Ramos (cell line): Measurements from ENCODE around the gene LRRC19.

Source experiments
- in situ Hi-C: fragments of 300-500 bp; cut with MboI; formaldehyde crosslinking; loops from one replicate; pipeline ENCODE4 v1.14.3; 2022; ENCODE audit warnings: low sequenced_read_pairs; ENCODE audit not compliant: unreplicated experiment

Gene LRRC19

GRCh38 chr9:27005491-27005890, at the start of gene LRRC19:
LRRC19 (minus strand) TSS chr9:27005672; CDS start chr9:26999694, 5,978 bp downstream.
- in situ Hi-C loops, result no loop called here

- in situ Hi-C loops, result no loop called here
Measured at GRCh38 chr9:27054841-27055240, 49.4 kb upstream of the LRRC19 start.

GRCh38 chr9:27054125-27054524, 48.7 kb upstream of the LRRC19 start:
- in situ Hi-C loops, result no loop called here

- in situ Hi-C loops, result no loop called here
Measured at GRCh38 chr9:27053369-27054022, 48.0 kb upstream of the LRRC19 start.

- in situ Hi-C loops, result loop anchor here (25.0 kb wide), 1 partner anchor 240 kb away; the partner anchor contains the start of gene EQTN
Measured at GRCh38 chr9:27047136-27047535, 41.7 kb upstream of the LRRC19 start.

GRCh38 chr9:27043176-27043575, 37.7 kb upstream of the LRRC19 start:
- in situ Hi-C loops, result loop anchor here (25.0 kb wide), 1 partner anchor 244 kb away; the partner anchor contains the start of gene EQTN

GRCh38 chr9:27042476-27042875, 37.0 kb upstream of the LRRC19 start:
- in situ Hi-C loops, result loop anchor here (25.0 kb wide), 1 partner anchor 245 kb away; the partner anchor contains the start of gene EQTN

- in situ Hi-C loops, result loop anchor here (25.0 kb wide), 1 partner anchor 246 kb away; the partner anchor contains the start of gene EQTN
Measured at GRCh38 chr9:27041746-27042145, 36.3 kb upstream of the LRRC19 start.

GRCh38 chr9:27037499-27037898, 32.0 kb upstream of the LRRC19 start:
- in situ Hi-C loops, result loop anchor here (25.0 kb wide), 1 partner anchor 250 kb away; the partner anchor contains the start of gene EQTN

- in situ Hi-C loops, result loop anchor here (25.0 kb wide), 1 partner anchor 253 kb away; the partner anchor contains the start of gene EQTN
Measured at GRCh38 chr9:27033815-27034403, 28.4 kb upstream of the LRRC19 start.

GRCh38 chr9:27029186-27029585, 23.7 kb upstream of the LRRC19 start:
- in situ Hi-C loops, result loop anchor here (25.0 kb wide), 1 partner anchor 258 kb away; the partner anchor contains the start of gene EQTN

GRCh38 chr9:27022920-27023319, 17.4 kb upstream of the LRRC19 start:
- in situ Hi-C loops, result no loop called here

GRCh38 chr9:27019589-27019988, 14.1 kb upstream of the LRRC19 start:
- in situ Hi-C loops, result no loop called here

- in situ Hi-C loops, result no loop called here
Measured at GRCh38 chr9:27003426-27004077, 1.9 kb downstream of the LRRC19 start.

GRCh38 chr9:26995810-26996209, 9.7 kb downstream of the LRRC19 start:
- in situ Hi-C loops, result loop anchor here (25.0 kb wide), 1 partner anchor 259 kb away; no protein-coding TSS in a partner anchor

- in situ Hi-C loops, result loop anchor here (25.0 kb wide), 1 partner anchor 246 kb away; no protein-coding TSS in a partner anchor
Measured at GRCh38 chr9:26983340-26983739, 22.1 kb downstream of the LRRC19 start.

- in situ Hi-C loops, result loop anchor here (25.0 kb wide), 1 partner anchor 239 kb away; no protein-coding TSS in a partner anchor
Measured at GRCh38 chr9:26975728-26976707, 29.5 kb downstream of the LRRC19 start.

GRCh38 chr9:26974927-26975326, 30.5 kb downstream of the LRRC19 start:
- in situ Hi-C loops, result loop anchor here (25.0 kb wide), 1 partner anchor 238 kb away; no protein-coding TSS in a partner anchor

GRCh38 chr9:26973989-26974388, 31.5 kb downstream of the LRRC19 start:
- in situ Hi-C loops, result no loop called here
